ENCODE data around the gene ELF2.

GRCh38 chr4:139118365-139118764 is 58.7 kb downstream of the ELF2 start:
- TF ChIP-seq CTCF (conservative IDR thresholded peaks at IDR 0.05; ENCODE audit: low read depth, low read length) (no peak), EZH2 (IDR thresholded peaks at IDR 0.05; ENCODE audit: borderline replicate concordance, low read depth, low read length, poor library complexity, severe bottlenecking) (no peak)
